ENCODE measurements around the gene SYT13. TPM values are rescaled to one million over a fixed set of nuclear protein-coding genes. Genes with fewer than 3 reads are reported as not detected.

SYT13 gene
- total and polyA plus RNA-seq, 8 donors, result 0.21 to 5.5 (median 4.4) TPM

DNA sequence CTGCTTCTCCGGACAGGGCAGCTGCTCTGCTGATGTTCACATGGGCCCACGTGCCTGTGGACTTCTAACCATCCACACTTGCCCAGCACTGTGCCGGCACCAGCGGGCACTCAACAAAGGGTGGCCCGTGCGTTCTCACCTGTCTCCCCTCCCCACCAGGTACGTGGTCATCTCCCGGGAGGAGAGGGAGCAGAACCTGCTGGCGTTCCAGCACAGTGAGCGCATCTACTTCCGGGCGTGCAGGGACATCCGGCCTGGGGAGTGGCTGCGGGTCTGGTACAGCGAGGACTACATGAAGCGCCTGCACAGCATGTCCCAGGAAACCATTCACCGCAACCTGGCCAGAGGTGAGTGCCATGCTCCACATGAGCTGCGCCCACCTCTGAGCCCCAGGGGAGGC lies 66.7 kb downstream of the SYT13 start:
- TF ChIP-seq, protein P1, sequence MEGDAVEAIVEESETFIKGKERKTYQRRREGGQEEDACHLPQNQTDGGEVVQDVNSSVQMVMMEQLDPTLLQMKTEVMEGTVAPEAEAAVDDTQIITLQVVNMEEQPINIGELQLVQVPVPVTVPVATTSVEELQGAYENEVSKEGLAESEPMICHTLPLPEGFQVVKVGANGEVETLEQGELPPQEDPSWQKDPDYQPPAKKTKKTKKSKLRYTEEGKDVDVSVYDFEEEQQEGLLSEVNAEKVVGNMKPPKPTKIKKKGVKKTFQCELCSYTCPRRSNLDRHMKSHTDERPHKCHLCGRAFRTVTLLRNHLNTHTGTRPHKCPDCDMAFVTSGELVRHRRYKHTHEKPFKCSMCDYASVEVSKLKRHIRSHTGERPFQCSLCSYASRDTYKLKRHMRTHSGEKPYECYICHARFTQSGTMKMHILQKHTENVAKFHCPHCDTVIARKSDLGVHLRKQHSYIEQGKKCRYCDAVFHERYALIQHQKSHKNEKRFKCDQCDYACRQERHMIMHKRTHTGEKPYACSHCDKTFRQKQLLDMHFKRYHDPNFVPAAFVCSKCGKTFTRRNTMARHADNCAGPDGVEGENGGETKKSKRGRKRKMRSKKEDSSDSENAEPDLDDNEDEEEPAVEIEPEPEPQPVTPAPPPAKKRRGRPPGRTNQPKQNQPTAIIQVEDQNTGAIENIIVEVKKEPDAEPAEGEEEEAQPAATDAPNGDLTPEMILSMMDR (IDR thresholded peaks at IDR 0.05), result no peak

DNA sequence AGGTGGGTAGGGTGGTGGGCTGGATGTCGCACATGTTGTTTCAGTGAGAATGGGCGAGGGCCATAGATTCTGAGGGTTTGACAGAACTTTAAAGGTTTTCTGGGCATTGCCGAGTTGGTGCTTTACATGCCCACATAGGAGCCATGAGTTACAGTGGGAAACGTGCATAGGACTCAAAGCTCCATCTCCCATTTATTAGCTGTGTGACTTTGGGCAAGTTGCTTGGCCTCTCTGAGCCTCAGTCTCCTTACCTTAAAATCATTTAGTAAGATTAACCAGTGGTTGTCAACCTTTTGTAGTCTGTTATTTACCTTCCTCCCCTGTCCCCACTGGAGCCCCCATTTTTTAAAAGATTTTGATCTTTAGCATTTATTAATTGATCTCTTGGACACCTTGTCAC lies 67.4 kb downstream of the SYT13 start:
- intact Hi-C loops (cut with DNase I), result no loop called here
- Histone ChIP-seq H3K27ac (no peak overlapping the region), H3K36me3 (peaks cover 0 to 15% of the 10 kb centered on the region in 2 donors), H3K4me1 (no peaks in the 10 kb centered on the region), H3K27me3 (no peaks in the 10 kb centered on the region), H3K4me3 (no peak overlapping the region), H3K9me3 (no peaks in the 10 kb centered on the region)
- DNase-seq, result no peak
- ATAC-seq, result no peak
- TF ChIP-seq, protein P1 (IDR thresholded peaks at IDR 0.05), result no peak

More for the DNA sequence above, 66.7 kb downstream of the SYT13 start:
- ATAC-seq (no peak), DNase-seq (peak in 1 of 4 donors; percentile 72)
- peaks cover 0 to 17% of the 10 kb centered on the region in 2 donors for H3K36me3 ChIP-seq
- no peak overlapping the region for H3K27ac ChIP-seq
- intact Hi-C loops (cut with DNase I), result no loop called here
- no peak overlapping the region for H3K4me3 ChIP-seq
- no peaks in the 10 kb centered on the region for H3K27me3 ChIP-seq
- H3K4me1 ChIP-seq, result no peaks in the 10 kb centered on the region
- H3K9me3 ChIP-seq, result no peaks in the 10 kb centered on the region

DNA sequence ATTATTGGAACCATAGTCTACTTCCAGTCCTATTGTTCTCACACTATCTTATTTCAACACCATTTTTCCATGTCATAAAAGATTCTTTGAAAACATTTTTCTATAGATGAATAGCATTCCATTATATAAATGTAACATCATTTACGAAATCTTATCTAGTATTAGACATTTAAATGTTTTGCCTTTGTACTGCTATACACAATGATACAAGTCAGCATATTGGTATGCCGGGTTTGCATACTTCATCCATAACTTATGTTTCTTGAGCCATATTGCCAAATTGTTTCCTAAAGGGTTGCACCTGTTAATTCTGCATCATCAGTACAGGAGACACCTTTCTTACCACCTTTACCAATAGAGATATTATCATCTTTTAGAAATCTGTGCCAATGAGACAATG lies 68.2 kb downstream of the SYT13 start:
- TF ChIP-seq, protein P1 (IDR thresholded peaks at IDR 0.05), result no peak
- ATAC-seq (no peak), DNase-seq (no peak)
- Histone ChIP-seq H3K4me3 (no peak overlapping the region), H3K9me3 (no peaks in the 10 kb centered on the region), H3K4me1 (no peaks in the 10 kb centered on the region), H3K36me3 (peaks cover 0 to 22% of the 10 kb centered on the region in 2 donors), H3K27me3 (no peaks in the 10 kb centered on the region), H3K27ac (no peak overlapping the region)
- intact Hi-C loops (cut with DNase I), result no loop called here

DNA sequence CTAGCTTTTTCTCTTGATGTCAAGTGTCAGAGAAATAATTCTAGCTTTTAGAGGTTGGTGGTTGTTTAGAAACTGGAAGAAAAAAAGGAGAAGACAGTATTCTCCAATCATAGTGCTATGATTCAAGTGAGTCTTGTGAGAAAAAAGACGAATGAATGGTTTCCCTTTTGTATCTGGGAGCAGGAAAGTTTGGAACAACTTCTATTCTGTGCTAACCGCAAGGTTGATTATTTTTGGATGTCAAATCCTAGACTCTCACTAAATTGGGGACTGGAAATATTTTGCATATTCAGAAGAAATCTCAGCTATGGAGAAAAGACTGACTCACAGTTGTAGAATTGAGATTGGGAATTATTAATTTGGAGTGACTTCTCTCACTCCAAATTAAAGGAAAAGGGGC lies 69.2 kb downstream of the SYT13 start:
- no peak overlapping the region for H3K4me3 ChIP-seq
- ATAC-seq, result no peak
- no peak overlapping the region for H3K27ac ChIP-seq
- no peaks in the 10 kb centered on the region for H3K9me3 ChIP-seq
- intact Hi-C loops (cut with DNase I), result no loop called here
- no peak for DNase-seq
- H3K4me1 ChIP-seq, result no peaks in the 10 kb centered on the region
- TF ChIP-seq, protein P1 (IDR thresholded peaks at IDR 0.05), result no peak
- peaks cover 0 to 31% of the 10 kb centered on the region in 2 donors for H3K36me3 ChIP-seq
- no peaks in the 10 kb centered on the region for H3K27me3 ChIP-seq

DNA sequence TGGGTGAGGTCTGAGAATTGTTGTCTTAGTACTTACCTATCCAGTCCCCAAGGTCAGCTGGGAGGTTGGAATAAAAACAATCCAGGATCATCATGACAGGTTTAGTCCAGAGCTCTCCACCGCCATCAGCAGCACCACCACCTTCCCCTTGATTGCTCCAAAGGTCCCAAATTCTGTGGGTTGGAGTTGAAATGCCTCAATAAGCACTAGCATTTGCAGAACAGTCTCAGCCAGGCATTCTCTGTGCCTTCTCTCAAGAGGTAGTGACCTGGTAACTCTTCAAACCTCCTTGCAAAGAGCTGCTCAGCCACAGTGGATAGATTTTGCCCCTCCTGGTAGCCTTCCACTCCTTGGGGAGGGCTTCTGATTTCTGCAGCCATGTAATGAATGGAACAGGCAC lies 70.1 kb downstream of the SYT13 start:
- peaks cover 0 to 32% of the 10 kb centered on the region in 2 donors for H3K36me3 ChIP-seq
- intact Hi-C loops (cut with DNase I), result no loop called here
- H3K27me3 ChIP-seq, result no peaks in the 10 kb centered on the region
- ATAC-seq, result no peak
- DNase-seq, result no peak
- no peak overlapping the region for H3K27ac ChIP-seq
- no peaks in the 10 kb centered on the region for H3K9me3 ChIP-seq
- H3K4me1 ChIP-seq, result no peaks in the 10 kb centered on the region
- TF ChIP-seq, protein P1 (IDR thresholded peaks at IDR 0.05), result no peak
- no peak overlapping the region for H3K4me3 ChIP-seq

All from left lung (tissue), 10 donors.